Activated CD4-positive, alpha-beta memory T cell treated with anti-CD3 and anti-CD28 coated beads, Interleukin-2, amount 10 ng/mL, durations not matched to agents 7 days and 5 days (primary cell): ENCODE results near the gene SELENBP1. TPM values are rescaled to one million over a fixed set of nuclear protein-coding genes. Genes with fewer than 3 reads are reported as not detected.
"Not testable (repeated sequence)": the region's sequence is repeated elsewhere in the genome, so short reads cannot be mapped to it uniquely, and the experiment has no call there.

Experiments used
- CTCF ChIA-PET: fragments of 350-600 bp; sonication (Branson Sonifier 250); formaldehyde crosslinking; loops from one replicate; lab custom pipeline; 2021; ENCODE audit warnings: antibody characterized with exemption, inconsistent platforms; lab: Charles Lee
- POLR2A ChIA-PET: fragments of 350-600 bp; sonication (Branson Sonifier 250); formaldehyde crosslinking; loops from one replicate; lab custom pipeline; 2021; ENCODE audit warnings: antibody characterized with exemption; lab: Charles Lee
- DNase-seq: peaks from one replicate; pipeline ENCODE4 v3.0.0-alpha.2; 2020
- H3K27ac Mint-ChIP-seq: one replicate; pipeline ENCODE4 v1.8.0; 2021; ENCODE audit warnings: mild to moderate bottlenecking, mixed read lengths
- H3K27me3 Mint-ChIP-seq: one replicate; pipeline ENCODE4 v1.8.0; 2021; ENCODE audit warnings: mixed read lengths
- H3K36me3 Mint-ChIP-seq: one replicate; pipeline ENCODE4 v1.8.0; 2021; ENCODE audit warnings: low read depth, mixed read lengths
- H3K4me1 Mint-ChIP-seq: one replicate; pipeline ENCODE4 v1.8.0; 2021; ENCODE audit warnings: mixed read lengths
- H3K4me3 Mint-ChIP-seq: one replicate; pipeline ENCODE4 v1.8.0; 2021; ENCODE audit warnings: mild to moderate bottlenecking, mixed read lengths
- H3K9me3 Mint-ChIP-seq: one replicate; pipeline ENCODE4 v1.8.0; 2021; ENCODE audit warnings: mixed read lengths
- total RNA-seq, 2 experiments: library from RNA; stranded (reverse); gene quantifications; one replicate each; pipeline ENCODE4 v1.2.3, GENCODE V29; 2021

The SELENBP1 gene
- total RNA-seq, 2 experiments from 2014 or later = not detected

DNA sequence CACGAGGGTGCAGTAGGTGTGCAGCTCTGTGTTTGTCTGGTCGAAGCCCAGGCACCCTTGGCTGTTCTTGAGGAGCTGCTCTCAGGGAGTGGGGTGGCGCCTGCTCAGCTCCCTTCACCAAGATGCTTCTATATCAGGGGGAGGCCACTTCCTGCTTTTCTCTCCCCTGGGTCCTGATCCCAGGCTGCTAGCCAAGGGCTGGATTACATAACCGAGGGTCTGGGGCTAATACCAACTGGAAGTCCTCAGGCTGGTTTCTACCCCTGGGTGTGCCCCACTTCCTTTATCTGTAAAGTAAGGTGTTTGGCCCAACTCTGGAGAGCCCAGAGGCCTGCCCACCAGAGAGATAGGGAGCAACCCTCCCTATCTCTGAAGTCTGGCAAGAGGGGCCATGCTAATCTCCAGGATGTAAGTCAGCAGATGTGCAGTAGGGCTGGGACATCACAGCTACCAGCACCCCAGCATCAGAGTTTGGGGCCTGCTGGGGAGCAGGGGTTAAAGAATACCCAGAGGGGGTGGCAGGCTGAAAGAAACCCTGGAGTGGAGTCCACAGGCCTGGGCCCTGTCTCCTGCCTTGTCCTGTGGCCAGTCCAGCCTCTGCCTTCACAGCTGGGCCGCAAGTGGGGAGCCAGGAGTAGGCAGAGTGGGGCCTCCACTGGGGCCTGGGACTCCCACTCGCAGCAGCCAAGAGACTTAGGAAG is 2.1 kb downstream of the SELENBP1 start:
- H3K9me3 Mint-ChIP-seq = no peaks in the 10 kb centered on the region
- ChIA-PET CTCF (no interaction called here), POLR2A (no interaction called here)
- H3K27ac Mint-ChIP-seq = no peak overlapping the region
- H3K4me1 Mint-ChIP-seq = no peaks in the 10 kb centered on the region
- no peaks in the 10 kb centered on the region for H3K36me3 Mint-ChIP-seq
- no peak overlapping the region for H3K4me3 Mint-ChIP-seq
- H3K27me3 Mint-ChIP-seq = no peaks in the 10 kb centered on the region
- no peak for DNase-seq

DNA sequence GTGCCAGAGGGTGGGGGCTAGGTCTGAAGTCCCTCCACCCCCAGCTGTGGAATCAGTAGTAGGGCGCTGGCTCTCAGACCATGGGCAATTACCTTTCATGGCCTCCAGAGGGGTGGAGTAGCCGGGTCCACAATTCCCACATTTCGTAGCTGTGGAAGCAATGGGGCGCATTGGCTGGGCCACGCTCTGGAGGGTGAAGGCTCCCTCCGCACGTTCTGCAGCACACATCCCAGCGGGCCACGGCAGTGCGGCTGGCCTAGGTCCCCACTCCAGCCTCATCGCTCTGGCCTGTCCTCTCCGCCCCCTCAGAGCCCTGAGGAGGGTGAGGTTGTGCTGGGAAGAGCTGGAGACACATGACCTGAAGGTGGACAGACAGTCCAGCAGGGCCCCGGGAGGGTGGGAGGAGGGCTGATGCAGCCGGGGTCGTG is 2.9 kb downstream of the SELENBP1 start:
- H3K4me1 Mint-ChIP-seq = no peaks in the 10 kb centered on the region
- CTCF ChIA-PET = no interaction called here
- no peak for DNase-seq
- H3K27ac Mint-ChIP-seq = no peak overlapping the region
- H3K4me3 Mint-ChIP-seq = no peak overlapping the region
- no peaks in the 10 kb centered on the region for H3K36me3 Mint-ChIP-seq
- H3K9me3 Mint-ChIP-seq = no peaks in the 10 kb centered on the region
- no peaks in the 10 kb centered on the region for H3K27me3 Mint-ChIP-seq
- POLR2A ChIA-PET = no interaction called here

DNA sequence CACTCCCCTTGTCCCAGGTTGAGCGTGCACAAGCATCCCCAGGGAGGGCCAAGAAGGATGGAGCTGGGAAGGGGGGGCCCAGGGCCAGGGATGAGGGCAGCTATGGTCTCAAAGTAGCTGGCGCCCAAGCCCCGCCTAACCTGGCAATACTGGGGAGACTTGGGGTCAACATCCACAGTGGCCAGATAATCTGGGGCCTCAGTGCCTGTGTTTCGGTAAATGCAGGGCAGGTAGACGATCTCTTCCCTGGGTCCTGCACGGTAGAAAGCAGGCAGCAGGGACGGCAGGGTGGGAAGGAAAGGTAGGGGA is 3.2 kb downstream of the SELENBP1 start:
- no peak for DNase-seq
- Mint-ChIP-seq H3K36me3 (no peaks in the 10 kb centered on the region), H3K9me3 (no peaks in the 10 kb centered on the region), H3K27ac (no peak overlapping the region), H3K4me1 (no peaks in the 10 kb centered on the region), H3K4me3 (no peak overlapping the region), H3K27me3 (no peaks in the 10 kb centered on the region)
- CTCF ChIA-PET = no interaction called here
- POLR2A ChIA-PET = no interaction called here

DNA sequence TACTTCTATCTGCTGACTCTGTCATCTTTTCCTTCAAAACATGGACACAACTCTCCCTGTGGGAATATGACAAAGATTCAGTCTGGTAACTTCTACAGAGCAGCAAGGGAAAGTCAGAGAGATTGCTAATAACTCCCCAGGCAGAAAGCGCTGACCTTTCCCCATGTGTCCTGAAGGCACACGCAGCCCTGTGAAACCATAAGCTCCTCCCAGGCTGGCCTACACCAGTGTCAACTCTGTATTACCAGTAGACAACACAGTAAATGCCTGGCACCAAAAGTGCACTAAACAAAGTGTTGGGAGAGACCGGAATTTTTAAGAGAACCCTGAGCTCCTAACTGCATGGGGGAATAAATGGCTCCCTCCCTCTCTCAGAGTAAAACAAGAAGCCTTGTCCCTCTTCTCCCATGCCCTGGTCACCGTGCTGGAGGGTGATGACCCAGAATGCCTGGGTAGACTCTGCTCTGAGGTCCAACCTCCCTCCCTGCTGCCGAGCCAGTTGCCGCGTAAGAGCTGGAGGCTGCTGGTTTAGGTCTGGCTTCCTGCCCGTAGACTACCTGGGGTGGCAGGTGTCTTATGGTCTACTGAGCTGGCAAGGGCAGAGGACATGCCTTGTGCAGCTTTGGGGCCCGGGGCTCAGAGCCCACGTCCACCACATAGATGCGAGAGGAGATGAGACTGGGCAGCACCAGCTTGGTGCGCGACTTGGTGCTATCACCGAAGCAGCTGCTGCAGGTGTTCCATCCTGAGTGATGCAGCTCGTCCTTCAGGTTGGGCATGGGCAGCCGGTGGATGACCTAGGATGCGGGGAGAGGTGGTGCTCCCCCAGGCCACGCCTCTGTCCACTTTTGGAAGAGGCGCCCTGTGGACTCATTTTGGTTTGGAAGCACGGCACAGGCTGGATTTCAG is 3.9 kb downstream of the SELENBP1 start:
- ChIA-PET POLR2A (no interaction called here), CTCF (interaction anchor here (0.7 to 0.9 kb wide), 2 partner anchors 28 to 68 kb away, joined by 3 read pairs; no protein-coding TSS in a partner anchor)
- H3K9me3 Mint-ChIP-seq = peaks cover 2% of the 10 kb centered on the region
- H3K4me1 Mint-ChIP-seq = no peaks in the 10 kb centered on the region
- H3K27me3 Mint-ChIP-seq = no peaks in the 10 kb centered on the region
- no peaks in the 10 kb centered on the region for H3K36me3 Mint-ChIP-seq
- H3K27ac Mint-ChIP-seq = no peak overlapping the region
- DNase-seq = no peak
- no peak overlapping the region for H3K4me3 Mint-ChIP-seq

DNA sequence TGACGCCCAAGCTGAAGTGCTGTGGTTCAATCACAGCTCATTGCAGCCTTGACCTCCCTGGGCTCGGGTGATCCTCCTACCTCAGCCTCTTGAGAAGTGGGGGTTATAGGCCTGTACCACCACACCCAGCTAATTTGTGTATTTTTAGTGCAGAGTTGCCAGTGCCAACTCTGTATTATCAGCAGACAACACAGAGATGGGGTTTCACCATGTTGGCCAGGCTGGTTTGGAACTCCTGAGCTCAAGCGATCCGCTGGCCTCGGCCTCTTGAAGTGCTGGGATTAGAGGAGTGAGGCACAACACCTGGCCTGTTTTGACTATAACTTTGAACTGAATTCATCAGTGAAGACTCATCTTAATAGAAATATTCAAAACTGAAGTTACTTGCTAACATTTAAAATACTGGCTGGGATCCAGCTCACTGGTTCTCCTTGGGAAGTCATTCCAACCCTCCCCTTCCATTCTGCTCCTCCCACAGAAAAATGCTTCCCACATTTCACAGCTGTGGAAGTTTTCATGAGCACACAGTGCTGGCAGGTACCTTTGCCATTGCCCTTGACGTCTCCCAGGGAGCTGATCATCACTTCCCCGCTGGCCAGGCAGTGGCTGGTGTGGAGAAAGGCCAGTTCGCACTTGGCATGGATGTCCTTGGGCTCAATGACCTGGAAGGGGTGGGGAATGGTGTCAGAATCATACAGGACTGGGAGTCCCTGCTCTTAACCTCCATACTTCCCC is 4.7 kb downstream of the SELENBP1 start:
- Mint-ChIP-seq H3K4me3 (no peak overlapping the region), H3K9me3 (peaks cover 9% of the 10 kb centered on the region), H3K4me1 (no peaks in the 10 kb centered on the region), H3K27ac (no peak overlapping the region), H3K36me3 (no peaks in the 10 kb centered on the region), H3K27me3 (no peaks in the 10 kb centered on the region)
- ChIA-PET CTCF (interaction anchor here (0.6 to 0.9 kb wide), 2 partner anchors 67 to 268 kb away, joined by 3 to 6 read pairs; no protein-coding TSS in a partner anchor), POLR2A (no interaction called here)
- DNase-seq = no peak

DNA sequence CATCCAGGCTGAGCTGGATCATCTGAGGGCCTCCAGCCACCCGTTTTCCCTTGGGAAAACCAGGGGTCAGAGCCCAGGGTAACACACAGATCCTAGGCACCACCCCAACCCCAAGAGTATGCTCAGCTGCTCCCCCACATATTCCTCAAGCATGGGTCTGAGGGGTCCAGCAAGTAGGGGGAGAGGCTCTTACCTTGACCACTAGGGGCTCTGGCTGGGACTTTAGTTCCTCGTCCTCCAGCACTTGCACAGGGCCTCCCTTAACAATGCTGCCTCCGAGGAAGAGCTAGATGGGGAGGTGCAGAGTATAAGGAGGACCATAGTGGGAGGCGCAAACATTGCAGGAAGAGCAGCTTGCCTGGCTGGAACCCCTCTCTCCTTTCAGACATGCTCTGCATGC is 7.5 kb downstream of the SELENBP1 start:
- ChIA-PET CTCF (interaction anchor here (0.6 kb wide), 1 partner anchor 63 kb away, joined by 4 read pairs; no protein-coding TSS in a partner anchor), POLR2A (interaction anchor here (1.1 to 1.3 kb wide), 2 partner anchors 11 to 17 kb away, joined by 3 read pairs; partner anchors contain the start of gene RFX5)
- H3K27ac Mint-ChIP-seq = no peak overlapping the region
- no peaks in the 10 kb centered on the region for H3K27me3 Mint-ChIP-seq
- no peak overlapping the region for H3K4me3 Mint-ChIP-seq
- no peak for DNase-seq
- no peaks in the 10 kb centered on the region for H3K4me1 Mint-ChIP-seq
- H3K9me3 Mint-ChIP-seq = peaks cover 24% of the 10 kb centered on the region
- H3K36me3 Mint-ChIP-seq = peaks cover 5% of the 10 kb centered on the region

DNA sequence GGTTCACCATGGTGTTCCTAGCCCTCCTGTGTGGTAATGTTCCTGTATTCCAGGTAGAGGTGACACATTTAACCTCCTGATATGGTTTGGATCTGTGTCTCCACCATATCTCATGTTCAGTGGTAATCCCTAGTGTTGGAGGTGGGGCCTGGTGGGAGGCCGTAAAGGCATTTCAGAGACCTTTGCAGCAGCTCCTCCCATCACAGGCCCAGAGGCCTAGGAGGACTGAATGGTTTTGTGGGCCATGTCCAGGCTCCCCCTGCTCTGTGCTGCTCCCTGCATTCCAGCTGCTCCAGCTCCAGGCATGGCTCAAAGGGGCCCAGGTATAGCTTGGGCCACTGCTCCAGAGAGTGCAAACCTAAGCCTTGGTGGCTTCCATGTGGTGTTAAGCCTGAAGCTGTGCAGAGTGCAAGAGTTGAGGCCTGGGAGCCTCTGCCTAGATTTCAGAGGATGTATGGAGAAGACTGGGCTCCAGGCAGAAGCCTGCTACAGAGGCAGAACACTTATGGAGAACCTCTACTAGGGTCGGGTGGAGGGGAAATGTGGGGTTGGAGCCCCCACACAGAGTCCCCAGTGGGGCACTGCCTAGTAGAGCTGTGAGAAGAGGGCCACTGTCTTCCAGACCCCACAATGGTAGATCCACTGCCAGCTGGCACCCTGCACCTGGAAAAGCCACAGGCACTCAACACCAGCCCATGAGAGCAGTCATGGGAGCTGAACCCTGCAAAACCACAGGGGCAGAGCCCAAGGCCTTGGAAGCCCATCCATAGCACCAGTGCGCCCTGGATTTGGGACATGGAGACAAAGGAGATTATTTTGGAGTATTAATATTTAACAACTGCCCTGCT is 10.0 kb downstream of the SELENBP1 start:
- Mint-ChIP-seq H3K4me3 (no peak overlapping the region), H3K27me3 (no peaks in the 10 kb centered on the region), H3K9me3 (peaks cover 24% of the 10 kb centered on the region), H3K4me1 (no peaks in the 10 kb centered on the region), H3K27ac (no peak overlapping the region), H3K36me3 (peaks cover 5% of the 10 kb centered on the region)
- DNase-seq = no peak
- ChIA-PET CTCF (no interaction called here), POLR2A (no interaction called here)

DNA sequence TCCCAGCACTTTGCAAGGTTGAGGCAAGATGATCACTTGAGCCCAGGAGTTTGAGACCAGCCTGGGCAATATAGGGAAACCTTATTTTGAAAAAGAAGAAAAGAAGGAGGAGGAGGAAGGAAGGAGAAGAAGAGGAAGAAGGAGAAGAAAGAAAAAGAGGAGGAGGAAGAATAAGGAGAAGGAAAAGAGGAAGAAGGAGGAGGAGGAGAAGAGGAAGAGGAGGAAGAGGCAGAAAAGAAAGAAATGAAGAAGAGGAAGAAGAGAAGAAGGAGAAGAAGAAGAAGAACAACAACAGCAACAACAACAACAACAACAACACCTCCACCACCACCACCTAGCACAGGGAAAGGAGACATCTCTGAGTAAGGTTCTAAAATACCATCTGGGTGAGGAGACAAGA is 10.6 kb downstream of the SELENBP1 start:
- no peak for DNase-seq
- ChIA-PET CTCF (no interaction called here), POLR2A (no interaction called here)
- H3K9me3 Mint-ChIP-seq = peaks cover 24% of the 10 kb centered on the region
- H3K4me3 Mint-ChIP-seq = no peak overlapping the region
- H3K4me1 Mint-ChIP-seq = no peaks in the 10 kb centered on the region
- H3K36me3 Mint-ChIP-seq = peaks cover 5% of the 10 kb centered on the region
- H3K27ac Mint-ChIP-seq = no peak overlapping the region
- H3K27me3 Mint-ChIP-seq = no peaks in the 10 kb centered on the region

DNA sequence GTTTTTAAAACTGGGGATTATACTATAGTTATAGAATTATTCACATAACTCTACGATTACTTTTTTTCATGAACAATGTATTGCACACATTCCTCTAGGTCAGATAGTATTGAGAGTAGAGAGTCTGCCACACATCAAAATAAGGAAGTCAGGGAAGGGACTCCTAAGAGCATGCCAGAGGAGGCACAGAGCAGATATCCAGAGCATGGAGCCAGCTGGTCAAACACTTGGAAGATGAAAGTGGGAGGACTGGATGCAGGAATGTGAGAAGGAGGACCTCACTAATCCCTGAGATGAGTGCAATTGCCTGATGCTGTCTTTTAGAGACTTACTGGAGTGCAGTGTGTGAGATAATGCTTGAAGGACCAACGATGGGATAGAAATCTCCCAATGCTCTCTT is 15.8 kb downstream of the SELENBP1 start:
- peaks cover 2% of the 10 kb centered on the region for H3K27me3 Mint-ChIP-seq
- no peak overlapping the region for H3K27ac Mint-ChIP-seq
- H3K4me1 Mint-ChIP-seq = no peaks in the 10 kb centered on the region
- H3K9me3 Mint-ChIP-seq = peaks cover 15% of the 10 kb centered on the region
- no peak for DNase-seq
- no peak overlapping the region for H3K4me3 Mint-ChIP-seq
- peaks cover 8% of the 10 kb centered on the region for H3K36me3 Mint-ChIP-seq
- ChIA-PET POLR2A (interaction anchor here (0.7 to 1.2 kb wide), 2 partner anchors 9 to 14 kb away, joined by 3 to 5 read pairs; no protein-coding TSS in a partner anchor), CTCF (interaction anchor here (0.6 to 1.7 kb wide), 2 partner anchors 16 to 23 kb away, joined by 3 to 4 read pairs; no protein-coding TSS in a partner anchor)

DNA sequence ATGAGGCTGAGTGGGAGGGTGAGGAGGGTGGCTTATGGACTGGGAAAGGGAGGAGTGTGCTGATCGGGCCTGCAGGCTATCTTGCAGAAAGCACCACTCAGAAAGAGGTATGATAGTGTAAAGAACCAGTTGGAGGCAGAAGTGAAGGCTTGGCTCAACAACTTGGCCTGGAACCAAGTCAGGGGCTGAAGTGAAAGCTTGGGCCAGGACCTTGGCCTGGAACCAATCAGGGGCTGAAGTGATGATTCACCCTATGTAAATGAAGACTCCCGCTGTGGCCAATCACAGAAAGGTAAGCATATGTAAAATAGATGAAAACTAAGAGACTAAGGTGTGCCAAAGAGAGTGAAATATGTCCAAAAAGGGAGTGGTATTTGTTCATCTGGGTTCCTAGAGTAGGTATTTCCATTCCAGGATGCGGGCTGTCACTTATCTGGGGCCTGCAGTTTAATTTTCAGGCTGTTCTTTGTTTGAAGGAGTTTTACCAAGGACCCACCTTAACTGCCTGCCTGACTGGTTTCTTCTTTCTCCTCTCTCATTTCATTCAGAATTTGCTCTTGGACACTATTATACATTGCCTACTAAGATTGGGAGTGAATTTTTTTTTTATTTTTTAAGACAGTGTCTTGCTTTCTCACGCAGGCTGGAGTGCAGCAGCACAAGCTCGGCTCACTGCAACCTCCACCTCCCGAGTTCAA is 20.3 kb downstream of the SELENBP1 start:
- POLR2A ChIA-PET = no interaction called here

DNA sequence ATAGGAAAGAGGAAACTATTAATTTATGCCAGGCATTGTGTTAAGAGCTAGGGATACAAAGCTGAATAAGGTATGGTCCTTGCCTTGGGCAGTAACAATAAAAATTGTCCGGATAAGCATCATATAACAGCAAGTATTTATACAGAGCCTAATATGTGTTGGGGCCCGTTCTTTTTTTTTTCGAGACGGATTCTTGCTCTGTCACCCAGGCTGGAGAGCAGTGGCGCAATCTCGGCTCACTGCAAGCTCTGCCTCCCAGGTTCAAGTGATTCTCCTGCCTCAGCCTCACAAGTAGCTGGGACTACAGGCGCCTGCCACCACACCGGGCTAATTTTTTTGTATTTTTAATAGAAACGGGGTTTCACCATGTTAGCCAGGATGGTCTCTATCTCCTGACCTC is 22.2 kb downstream of the SELENBP1 start:
- H3K27me3 Mint-ChIP-seq, H3K27ac Mint-ChIP-seq, DNase-seq, H3K4me3 Mint-ChIP-seq: not testable (repeated sequence)
- Mint-ChIP-seq H3K9me3 (peaks cover 11% of the 10 kb centered on the region), H3K36me3 (peaks cover 24% of the 10 kb centered on the region), H3K4me1 (peaks cover 25% of the 10 kb centered on the region)
- CTCF ChIA-PET = interaction anchor here (1.3 to 5.3 kb wide), 2 partner anchors 10 to 49 kb away, joined by 3 to 25 read pairs; no protein-coding TSS in a partner anchor
- POLR2A ChIA-PET = interaction anchor here (2.0 kb wide), 1 partner anchor 50 kb away, joined by 7 read pairs; the partner anchor contains the start of gene PSMB4

More for the DNA sequence above, 20.3 kb downstream of the SELENBP1 start:
- Mint-ChIP-seq H3K4me3 (no peak overlapping the region), H3K36me3 (peaks cover 9% of the 10 kb centered on the region), H3K4me1 (peaks cover 10% of the 10 kb centered on the region), H3K27me3 (peaks cover 2% of the 10 kb centered on the region), H3K27ac (no peak overlapping the region), H3K9me3 (peaks cover 11% of the 10 kb centered on the region)
- CTCF ChIA-PET = interaction anchor here (5.3 kb wide), 1 partner anchor 12 kb away, joined by 25 read pairs; no protein-coding TSS in a partner anchor
- DNase-seq = no peak
